GM21515 (cell line): ENCODE data around the gene ADAMTSL3.
A peak's percentile ranks its signal among the peaks of the same experiment; 100 is the strongest.
"Not testable (repeated sequence)": the region's sequence is repeated elsewhere in the genome, so short reads cannot be mapped to it uniquely, and the experiment has no call there.

ENCODE experiments used
- ATAC-seq: cut with Tn5 transposase; IDR thresholded peaks from one replicate; pipeline ENCODE4 v1.9.1; 2021; ENCODE audit not compliant: unreplicated experiment

ADAMTSL3 gene

DNA sequence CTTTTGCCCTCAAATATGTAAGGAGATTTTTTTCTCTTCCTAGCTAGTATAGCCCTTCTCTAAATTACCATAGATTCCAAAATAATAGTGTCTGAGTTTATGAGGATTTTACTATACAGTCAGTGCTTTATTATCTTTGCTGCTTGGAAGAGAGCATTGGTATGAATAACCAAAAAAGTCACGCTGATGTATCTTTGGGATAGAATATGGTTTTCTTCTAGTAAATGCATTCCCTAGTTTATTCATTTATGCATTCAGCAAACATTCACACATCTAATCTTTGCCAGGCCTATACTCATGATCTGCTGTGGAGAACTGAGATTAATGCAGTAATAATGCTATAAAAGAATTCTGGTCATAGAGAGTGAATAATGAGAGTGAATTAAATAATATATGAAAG is 356.3 kb downstream of the ADAMTSL3 start:
- ATAC-seq: no peak

GRCh38 chr15:84016371-84016770 is 362.4 kb downstream of the ADAMTSL3 start:
- no peak for ATAC-seq

GRCh38 chr15:84022516-84022915 is 368.6 kb downstream of the ADAMTSL3 start:
- ATAC-seq: no peak

DNA sequence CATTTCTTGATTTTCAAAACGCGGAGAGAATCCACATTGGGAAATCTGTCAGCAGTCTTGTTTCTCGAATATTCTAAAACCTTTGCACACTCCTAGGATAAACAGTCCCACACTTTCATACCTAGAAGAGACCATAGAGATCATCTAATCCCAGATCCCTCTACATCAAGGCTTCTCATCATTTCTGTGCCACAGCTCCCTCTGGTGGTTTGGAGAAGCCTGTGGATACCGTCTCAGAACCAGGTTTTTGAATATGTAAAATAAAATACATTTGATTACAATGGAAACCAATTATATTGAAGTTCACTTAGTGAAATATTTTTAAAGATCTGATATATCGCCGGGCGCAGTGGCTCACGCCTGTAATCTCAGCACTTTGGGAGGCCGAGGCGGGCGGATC is 369.7 kb downstream of the ADAMTSL3 start:
- ATAC-seq: no peak

- no peak for ATAC-seq
Observed at GRCh38 chr15:84033793-84034553, 380.1 kb downstream of the ADAMTSL3 start.

DNA sequence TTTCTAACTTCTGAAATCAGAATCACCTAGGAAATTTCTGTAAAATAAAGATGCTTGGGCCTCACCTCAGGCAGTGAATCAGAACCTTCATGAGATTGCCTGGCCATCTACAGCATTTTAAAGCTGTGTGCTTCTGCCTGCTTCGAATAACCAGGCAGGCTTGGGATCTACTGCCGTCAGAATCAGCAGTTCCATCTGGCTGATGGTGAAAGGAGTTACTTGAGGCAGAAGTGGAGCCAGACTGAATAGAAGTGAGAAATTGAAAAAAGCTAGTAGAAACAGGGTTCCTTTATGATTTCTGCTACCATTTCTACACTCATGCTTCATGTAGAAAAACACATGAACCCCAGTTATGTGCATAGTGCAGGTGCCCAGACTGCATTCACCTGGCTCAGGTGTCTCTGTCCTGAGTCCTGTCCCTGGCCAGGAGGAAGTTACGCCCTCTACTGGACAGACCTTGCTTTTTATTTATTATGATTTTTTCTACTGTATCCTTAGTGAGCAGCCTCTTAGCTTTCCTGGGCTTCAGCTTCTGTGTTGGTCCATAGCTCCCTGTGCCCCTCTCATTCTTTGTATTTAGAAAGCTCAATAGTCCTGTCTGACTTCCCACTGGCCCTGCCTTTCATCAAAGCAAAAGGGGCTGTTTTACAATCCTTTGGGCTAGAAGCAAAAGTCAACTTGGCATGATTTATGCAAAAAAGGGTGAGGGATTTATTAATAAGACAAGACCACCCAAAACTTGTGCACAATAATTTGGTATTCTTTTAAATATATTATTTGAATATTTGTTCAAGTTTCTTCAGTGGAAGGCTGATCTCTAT is 380.9 kb downstream of the ADAMTSL3 start:
- no peak for ATAC-seq

DNA sequence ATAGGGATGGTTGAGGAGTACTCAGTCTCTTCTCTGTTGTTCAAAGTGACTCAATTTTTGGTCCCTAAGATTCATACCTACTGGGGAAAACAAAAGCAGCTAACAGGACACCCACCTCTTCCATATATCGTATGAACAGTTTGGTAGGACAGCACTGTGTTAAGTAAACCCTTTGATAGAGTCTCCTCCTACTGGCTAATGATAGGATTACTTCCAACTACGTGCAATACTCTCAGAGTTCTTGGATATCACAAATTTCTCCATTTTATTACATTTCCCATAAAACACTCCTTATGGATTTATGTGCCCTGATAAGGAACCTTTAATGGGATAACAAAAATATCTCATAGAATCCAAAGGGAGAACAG is 381.5 kb downstream of the ADAMTSL3 start:
- ATAC-seq: peak; percentile 65

GRCh38 chr15:84037301-84037700 is 383.4 kb downstream of the ADAMTSL3 start:
- ATAC-seq: no peak

DNA sequence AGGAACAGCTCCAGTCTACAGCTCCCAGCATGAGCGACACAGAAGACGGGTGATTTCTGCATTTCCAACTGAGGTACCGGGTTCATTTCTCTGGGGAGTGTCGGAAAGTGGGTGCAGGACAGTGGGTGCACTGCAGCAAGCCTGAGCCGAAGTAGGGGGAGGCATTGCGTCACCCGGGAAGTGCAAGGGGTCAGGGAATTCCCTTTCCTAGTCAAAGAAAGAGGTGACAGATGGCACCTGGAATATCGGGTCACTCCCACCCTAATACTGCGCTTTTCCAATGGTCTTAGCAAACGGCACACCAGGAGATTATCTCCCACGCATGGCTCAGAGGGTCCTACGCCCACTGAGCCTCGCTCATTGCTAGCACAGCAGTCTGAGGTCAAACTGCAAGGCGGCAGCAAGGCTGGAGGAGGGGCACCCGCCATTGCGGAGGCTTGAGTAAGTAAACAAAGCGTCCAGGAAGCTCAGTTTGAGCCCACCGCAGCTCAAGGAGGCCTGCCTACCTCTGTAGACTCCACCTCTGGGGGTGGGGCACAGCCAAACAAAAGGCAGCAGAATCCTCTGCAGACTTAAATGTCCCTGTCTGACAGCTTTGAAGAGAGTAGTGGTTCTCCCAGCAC is 388.6 kb downstream of the ADAMTSL3 start:
- ATAC-seq: not testable (repeated sequence)

DNA sequence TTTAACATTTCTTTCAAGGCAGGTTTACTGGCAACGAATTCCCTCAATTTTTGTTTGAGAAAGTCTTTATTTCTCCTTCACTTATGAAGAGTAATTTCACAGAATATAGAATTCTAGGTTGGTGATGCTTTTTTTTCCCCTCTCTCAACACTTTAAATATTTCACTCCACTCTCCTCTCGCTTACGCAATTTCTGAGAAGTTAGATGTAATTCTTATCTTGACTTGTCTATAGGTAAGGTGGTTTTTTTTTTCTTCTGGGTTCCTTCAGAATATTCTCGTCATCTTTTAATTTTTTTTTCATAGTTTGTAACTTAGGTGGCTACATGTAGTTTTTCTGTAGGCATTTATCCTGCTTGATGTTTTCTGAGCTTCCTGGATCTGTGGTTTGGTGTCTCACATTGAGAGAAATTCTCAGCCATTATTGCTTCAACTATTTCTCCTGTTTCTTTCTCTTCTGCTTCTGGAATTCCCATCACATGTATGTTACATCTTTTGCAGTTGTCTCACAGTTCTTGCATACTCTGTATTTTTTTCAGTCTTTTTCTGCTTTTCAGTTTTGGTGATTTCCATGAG is 392.2 kb downstream of the ADAMTSL3 start:
- no peak for ATAC-seq

- ATAC-seq: not testable (repeated sequence)
Observed at GRCh38 chr15:84049480-84049879, 395.6 kb downstream of the ADAMTSL3 start.

DNA sequence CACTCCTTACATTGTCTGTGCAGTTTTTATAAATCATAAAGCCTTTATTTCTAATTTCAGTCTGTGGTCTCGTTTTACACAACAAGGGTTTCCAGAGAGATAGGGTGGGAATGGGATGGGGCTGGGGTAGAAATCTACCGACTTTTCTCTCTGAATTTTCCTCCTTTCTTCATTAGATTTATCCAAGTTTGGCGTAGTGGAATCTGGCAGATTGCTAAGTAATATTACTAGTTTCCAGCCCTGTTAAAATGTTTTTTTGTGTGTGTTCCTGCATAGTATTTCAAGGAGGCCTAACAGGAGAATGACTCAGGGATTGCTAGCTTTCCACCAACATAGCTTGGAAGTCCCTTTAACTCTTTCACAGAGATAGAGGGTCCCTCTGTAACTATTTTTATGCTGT is 396.2 kb downstream of the ADAMTSL3 start:
- ATAC-seq: no peak

- ATAC-seq: not testable (repeated sequence)
Observed at GRCh38 chr15:84051146-84051545, 397.2 kb downstream of the ADAMTSL3 start.

- ATAC-seq: not testable (repeated sequence)
Observed at GRCh38 chr15:84054544-84054943, 400.6 kb downstream of the ADAMTSL3 start.

DNA sequence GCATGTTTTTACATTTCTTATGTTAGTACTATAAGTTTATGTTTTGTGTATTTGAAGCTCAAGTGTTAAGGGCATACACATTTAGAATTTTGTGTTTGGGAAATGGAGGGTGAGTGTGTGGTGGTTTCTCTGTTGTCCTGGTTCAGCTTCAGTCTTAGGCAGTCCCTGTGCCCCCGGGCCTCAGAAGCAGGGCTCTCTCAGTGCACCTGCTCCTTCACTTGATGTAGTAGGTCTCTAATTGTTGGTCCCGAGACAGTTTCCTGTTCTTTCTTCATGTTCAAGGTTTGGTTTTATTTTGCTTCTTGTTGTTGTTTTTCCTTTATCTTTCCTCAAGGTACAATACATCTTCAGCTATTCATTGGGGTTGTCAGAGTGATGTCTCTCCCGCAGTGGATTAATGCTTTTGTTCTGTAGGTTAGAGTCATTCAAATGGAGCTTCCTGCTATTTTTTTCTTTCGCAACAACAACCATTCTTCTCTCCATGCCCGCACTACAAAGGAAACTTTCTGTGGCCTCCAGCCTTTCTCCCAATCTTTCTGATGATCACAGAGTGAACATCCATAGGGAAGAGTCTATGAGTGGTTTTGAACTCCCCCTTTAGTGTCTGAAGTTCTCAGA is 403.9 kb downstream of the ADAMTSL3 start:
- no peak for ATAC-seq

DNA sequence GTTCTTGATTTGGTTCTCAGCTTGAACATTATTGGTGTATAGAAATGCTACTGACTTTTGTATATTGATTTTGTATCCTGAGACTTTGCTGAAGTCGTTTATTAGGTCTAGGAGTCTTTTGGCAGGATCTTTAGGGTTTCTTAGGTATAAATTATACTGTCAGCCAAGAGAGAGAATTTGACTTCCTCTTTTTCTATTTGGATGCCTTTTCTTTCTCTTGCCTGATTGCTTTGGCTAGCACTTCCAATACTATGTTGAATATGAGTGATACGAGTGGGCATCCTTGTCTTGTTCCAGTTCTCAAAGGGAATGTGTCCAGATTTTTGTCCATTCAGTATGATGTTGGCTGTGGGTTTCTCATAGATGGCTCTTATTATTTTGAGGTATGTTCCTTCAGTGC is 409.8 kb downstream of the ADAMTSL3 start:
- ATAC-seq: not testable (repeated sequence)

GRCh38 chr15:84068674-84069073 is 414.8 kb downstream of the ADAMTSL3 start:
- ATAC-seq: not testable (repeated sequence)

GRCh38 chr15:84078038-84078437 is 424.1 kb downstream of the ADAMTSL3 start:
- ATAC-seq: not testable (repeated sequence)

- ATAC-seq: not testable (repeated sequence)
Observed at GRCh38 chr15:84079325-84079884, 425.5 kb downstream of the ADAMTSL3 start.

DNA sequence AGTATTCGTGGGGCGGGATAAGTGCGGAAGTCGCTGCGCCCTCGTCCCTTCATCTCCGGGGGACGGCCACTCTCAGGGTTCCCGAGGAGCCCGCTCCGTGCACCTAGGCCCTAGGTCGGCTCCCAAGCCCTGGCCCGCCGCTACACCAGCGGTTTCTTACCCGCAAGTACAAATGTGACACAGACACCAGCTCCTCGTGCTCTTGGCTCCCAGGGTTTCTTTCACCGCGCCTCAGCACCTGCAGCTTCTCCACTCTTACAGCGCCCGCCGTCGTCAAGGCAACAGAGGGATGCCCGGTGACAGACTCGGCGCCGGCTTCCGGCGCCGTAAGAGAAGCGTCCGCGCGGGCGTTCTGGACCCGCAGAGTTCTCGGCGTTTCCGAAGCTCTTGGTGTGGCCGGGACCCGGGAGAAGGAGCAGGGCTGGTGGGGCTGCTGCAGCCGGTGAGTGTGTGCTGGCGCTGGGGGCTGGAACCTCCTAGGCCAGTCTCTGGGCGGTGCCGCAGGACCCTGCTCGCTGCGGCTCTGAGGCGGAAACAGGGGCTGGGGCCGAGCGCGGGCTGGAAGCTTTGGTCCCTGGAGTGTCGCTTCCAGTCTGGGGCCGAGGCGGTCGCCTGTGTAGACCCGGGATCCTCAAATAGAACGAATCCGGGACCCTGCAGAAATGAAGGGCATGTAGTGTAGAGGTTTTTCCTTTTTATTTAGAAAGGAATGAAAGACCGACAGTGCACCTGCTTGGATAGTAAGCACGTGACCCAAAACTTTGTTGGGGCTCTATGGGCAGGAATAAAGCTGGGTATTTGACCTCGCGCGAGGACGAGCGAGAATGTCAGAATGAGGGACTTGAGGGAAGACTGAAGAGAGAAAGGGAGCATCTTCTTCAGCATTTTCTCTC is 426.2 kb downstream of the ADAMTSL3 start:
- peak; percentile 86 for ATAC-seq
